ENCODE results near the gene WDR11. TPM values are rescaled to one million over a fixed set of nuclear protein-coding genes. Genes with fewer than 3 reads are reported as not detected.

Gene WDR11
- total RNA-seq, 2 experiments from 2014 or later, result 31.9 to 36.9 TPM

DNA sequence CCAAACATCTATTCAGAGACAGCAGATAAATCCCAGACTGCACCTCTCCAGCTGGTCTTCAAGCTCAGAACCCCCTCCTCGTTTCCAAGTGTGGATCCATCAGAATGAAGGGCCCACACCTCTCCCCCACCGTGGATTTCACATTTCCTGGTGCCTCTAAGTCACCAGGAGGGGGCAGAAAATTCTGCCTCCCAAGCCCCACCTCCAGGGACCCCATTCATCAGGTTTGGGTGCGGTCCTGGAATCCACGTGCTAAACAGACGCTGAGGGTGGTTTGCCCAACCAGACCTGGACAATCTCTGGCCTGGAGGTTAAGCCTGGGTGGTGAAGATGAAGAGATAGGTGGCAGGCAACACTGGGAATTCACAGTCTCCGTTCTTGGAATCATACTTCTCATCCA lies 92.4 kb downstream of the WDR11 start:
- CTCF ChIA-PET, result interaction anchor here (2.0 kb wide), 1 partner anchor 14 kb away, joined by 6 read pairs; no protein-coding TSS in a partner anchor
- POLR2A ChIA-PET, result no interaction called here

DNA sequence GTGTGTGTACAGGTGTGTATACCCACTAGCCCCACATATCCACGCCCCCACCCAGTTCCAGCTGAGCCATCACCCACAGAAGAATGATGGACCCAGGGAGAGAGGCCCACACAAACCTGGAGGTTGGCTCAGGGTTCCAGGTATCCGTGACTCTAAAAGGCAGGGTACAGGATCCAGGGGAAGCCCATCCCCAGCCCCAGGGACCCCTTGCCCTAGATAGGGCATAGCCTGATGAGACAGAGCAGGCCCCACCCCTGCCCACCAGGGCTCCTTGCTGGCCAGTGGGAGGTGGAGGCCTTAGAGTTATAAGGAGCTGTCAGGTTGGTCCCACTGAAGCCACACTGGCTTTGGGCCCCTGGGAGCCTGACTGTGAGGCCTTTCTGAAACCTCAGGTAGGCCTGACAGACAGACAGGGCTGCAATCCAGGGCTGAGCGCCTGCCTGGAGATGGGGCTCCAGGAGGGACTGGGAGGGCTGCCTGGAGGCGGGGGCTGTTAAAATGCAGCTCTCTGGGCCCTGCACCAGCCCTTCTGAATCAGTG lies 93.5 kb downstream of the WDR11 start:
- POLR2A ChIA-PET, result no interaction called here
- CTCF ChIA-PET, result no interaction called here

DNA sequence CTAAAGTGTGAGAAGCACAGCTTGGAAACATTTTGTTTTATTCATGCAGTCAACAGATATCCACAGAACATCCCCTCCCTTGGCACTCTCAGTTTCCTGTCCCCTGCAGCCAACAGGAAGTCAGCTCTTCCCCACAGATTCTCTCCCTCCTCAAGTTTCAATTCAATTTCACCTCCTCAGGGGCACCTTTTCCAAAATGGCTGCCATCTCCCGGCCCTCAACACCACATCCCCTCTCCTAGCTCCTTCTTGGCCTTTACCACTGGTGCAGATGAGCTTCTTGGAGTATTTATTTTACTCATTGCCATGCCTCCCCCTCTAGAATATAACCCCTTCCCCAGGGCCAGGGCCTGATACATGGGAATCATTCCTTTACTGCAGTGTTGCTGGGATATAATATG lies 94.0 kb downstream of the WDR11 start:
- CTCF ChIA-PET, result no interaction called here

DNA sequence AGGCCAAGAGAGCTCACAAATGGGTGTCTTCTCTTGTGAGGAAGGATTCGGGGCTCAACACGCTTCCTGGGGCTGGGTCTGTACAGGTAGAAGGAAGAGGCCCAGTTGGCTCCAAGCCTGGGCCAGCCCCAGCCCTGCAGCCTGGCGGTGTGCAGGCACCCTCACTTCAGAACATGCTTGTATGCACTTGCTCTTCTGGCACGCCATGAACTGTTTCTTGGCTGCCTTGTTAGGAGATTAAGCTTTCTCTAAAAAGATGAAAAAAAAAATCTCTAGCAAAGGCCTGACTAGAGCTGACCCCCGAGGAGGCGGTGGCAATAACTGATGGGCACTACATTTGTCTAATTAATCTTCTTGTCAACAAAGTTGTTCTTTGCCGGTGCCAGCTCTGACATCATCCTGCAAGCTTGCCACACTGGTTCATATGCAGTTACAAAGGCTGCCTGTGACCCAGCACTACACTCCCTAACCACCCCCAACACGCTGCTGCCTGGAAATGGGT lies 94.7 kb downstream of the WDR11 start:
- ChIA-PET CTCF (no interaction called here), POLR2A (no interaction called here)

More for the DNA sequence above, 94.0 kb downstream of the WDR11 start:
- POLR2A ChIA-PET, result no interaction called here

DNA sequence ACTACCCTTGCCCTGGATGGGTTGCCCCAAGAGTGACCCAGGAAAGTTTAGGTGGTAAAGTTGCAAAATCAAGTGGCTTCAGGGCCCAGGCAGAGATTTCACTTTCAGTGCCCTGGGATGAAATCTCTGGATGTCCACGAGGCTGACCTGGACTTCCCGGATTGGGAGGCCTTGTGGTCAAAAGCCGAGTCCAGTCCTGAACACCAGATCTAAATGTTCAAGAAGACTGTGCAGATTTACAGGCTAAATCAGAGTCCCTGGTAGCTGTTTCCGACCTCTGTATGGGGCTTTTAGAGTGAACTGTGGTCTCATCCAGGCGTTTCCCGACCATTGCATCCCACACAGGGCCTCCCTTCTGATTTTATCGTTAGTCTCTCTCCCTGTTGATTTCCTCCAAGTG lies 95.3 kb downstream of the WDR11 start:
- CTCF ChIA-PET, result no interaction called here
- POLR2A ChIA-PET, result no interaction called here

DNA sequence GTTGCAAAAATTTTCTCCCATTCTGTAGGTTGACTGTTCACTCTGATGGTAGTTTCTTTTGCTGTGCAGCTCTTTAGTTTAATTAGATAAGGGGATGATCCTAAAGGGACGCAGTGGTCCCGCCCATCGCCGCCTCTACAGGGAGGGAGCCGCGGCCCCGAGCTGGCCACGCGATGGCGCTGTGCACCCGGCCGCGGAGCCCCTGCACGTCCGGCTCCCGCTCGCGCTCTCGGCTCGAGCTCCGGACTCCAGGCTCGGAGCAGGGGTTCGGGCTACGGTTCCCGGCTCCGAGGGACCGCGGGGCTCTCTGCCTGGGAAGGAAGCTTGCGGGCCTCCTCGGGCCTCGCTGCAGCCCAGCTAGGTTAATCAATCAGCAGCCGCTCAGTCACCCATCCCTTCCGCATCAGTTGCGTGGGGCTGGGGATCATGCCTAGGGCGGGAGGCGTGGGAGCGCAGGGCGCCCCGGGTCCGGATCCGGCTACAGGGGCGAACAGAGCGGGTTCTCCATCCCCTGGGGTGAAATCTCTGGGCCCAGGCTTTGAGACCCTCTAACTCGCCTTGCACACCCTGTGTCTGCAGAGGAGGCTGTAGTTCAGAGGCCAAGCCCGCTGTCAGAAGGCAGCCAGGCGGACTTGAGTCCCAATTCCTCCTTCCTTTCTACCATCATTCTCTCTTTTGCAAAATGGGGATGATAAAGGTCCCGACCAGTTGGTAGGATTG lies 97.9 kb downstream of the WDR11 start:
- ChIA-PET CTCF (interaction anchor here (1.1 to 1.2 kb wide), 2 partner anchors 30 to 32 kb away, joined by 3 to 4 read pairs; no protein-coding TSS in a partner anchor), POLR2A (no interaction called here)

DNA sequence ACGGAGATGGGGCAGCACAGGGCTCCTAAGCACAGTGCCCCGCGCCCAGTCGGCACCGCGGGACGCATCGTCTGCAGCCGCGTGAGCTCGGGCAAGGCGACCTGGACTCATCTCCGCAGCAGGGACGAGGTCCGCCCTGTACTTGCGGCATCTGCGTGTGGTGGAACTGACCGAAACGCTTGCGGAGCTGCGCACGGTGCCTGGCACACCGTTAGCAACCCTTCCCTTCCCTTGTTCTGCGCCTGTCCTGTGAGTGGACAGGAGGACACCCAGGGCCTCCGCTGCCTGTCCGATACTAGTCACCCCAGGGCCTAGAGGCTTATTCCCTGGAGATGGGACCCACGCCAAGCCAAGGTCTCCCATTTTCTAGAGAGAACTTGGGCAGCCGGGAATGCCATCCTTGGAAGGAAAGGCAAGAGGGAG lies 98.5 kb downstream of the WDR11 start:
- POLR2A ChIA-PET, result no interaction called here
- CTCF ChIA-PET, result interaction anchor here (1.1 to 1.2 kb wide), 2 partner anchors 29 to 32 kb away, joined by 3 to 4 read pairs; no protein-coding TSS in a partner anchor

DNA sequence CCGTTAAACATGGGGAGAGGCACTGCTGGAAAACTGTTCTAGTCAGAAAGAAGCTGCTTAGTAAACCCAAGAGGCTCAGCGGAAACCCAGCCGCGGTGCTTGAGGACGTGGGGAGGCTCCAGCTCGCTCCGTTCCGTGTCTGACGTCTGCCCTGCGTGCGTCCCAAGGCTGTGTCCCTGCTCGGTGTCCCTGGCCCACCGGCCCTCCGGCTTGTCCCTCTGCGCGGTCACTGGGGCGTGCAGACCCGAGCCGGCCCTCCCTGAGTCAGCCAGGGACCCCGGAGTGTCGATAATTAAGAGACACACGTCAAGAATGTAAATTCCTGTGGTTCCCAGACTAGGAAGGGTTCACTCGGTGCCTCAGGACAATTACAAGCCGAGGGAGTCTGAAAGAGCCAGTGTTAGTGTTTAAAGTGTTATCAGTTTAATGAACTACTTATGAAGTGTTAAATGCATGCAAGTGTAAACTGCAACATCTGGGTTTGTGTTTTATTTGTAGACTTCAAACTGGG lies 98.9 kb downstream of the WDR11 start:
- CTCF ChIA-PET, result no interaction called here

DNA sequence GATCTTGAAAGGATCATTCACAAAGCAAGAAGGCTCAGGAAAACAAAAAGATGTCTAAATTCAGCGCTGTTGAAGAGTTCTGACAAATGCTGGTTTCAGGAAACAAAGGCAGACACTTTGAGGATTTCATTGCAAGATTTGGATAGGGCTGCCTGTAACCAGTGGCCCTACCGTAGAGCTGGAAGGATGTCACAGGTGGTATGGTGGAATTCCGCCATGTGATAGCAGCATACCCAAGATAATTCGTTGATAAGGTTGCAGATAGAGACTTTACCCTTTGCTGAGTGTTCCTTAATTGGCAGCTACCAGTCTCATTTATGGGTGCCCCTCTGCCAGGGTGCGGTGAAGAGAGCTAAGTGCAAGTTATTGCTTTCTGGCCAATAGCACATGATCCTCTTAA lies 100.1 kb downstream of the WDR11 start:
- CTCF ChIA-PET, result no interaction called here
- POLR2A ChIA-PET, result no interaction called here

More for the DNA sequence above, 98.9 kb downstream of the WDR11 start:
- POLR2A ChIA-PET, result no interaction called here

DNA sequence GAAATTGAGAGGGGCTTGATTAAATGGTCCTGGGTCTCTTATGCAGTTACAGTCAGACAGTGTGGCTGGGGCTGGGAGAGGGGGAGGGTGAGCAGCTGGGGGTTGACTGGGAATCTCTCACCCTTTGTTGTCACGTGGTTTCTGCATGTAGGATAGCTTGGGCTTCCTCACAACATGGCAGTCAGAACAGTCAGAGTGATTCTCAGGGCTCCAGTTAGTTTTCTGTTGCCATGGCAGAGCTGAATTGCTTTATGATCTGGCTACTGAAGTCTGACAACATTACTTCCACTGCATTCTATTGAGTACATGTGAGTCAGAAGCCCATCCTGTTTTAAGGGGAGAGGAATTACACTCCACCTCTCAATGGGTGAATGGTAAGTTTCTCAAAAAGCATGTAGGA lies 102.7 kb downstream of the WDR11 start:
- ChIA-PET CTCF (no interaction called here), POLR2A (no interaction called here)

Data from activated CD8-positive, alpha-beta memory T cell treated with anti-CD3 and anti-CD28 coated beads for 36 hours (primary cell).